ENCODE measurements around the gene BATF.

- TF ChIP-seq SIN3A (IDR thresholded peaks at IDR 0.05; ENCODE audit: borderline replicate concordance, insufficient read depth, low read depth, low read length): no peak
- no peak for TF ChIP-seq TCF7L2 (IDR thresholded peaks at IDR 0.05; ENCODE audit: low read depth, low read length)
Measured at GRCh38 chr14:75548544-75548943, 26.3 kb downstream of the BATF start.
